Left ventricle myocardium inferior (tissue), 1 donor: ENCODE data around the gene NECTIN4. TPM values are rescaled to one million over a fixed set of nuclear protein-coding genes. Genes with fewer than 3 reads are reported as not detected.
"Not testable (repeated sequence)": the region's sequence is repeated elsewhere in the genome, so short reads cannot be mapped to it uniquely, and the experiment has no call there.

ENCODE experiments used
- DNase-seq: peaks from one replicate; pipeline ENCODE4 v3.0.0-alpha.2; 2020
- H3K27ac ChIP-seq: fragments of 200-600 bp; replicated peaks from 2 replicates; pipeline ENCODE4 v1.8.0; 2021
- H3K27me3 ChIP-seq: fragments of 200-600 bp; 2 replicates; pipeline ENCODE4 v1.8.0; 2021; ENCODE audit warnings: low read depth
- H3K36me3 ChIP-seq: fragments of 200-600 bp; 2 replicates; pipeline ENCODE4 v1.8.0; 2021
- H3K4me1 ChIP-seq: fragments of 200-600 bp; 2 replicates; pipeline ENCODE4 v1.8.0; 2021
- H3K4me3 ChIP-seq: fragments of 200-600 bp; 2 replicates; pipeline ENCODE4 v1.8.0; 2021; ENCODE audit warnings: mild to moderate bottlenecking, moderate library complexity
- H3K9me3 ChIP-seq: fragments of 200-600 bp; replicated peaks from 2 replicates; pipeline ENCODE4 v1.8.0; 2021
- CTCF ChIP-seq: fragments of 200-600 bp; IDR thresholded peaks from 2 replicates; pipeline ENCODE4 v1.8.0; 2021; ENCODE audit warnings: antibody characterized with exemption, mild to moderate bottlenecking, borderline replicate concordance
- intact Hi-C: fragments of 100-400 bp; cut with micrococcal nuclease; formaldehyde crosslinking; loops from one replicate; pipeline ENCODE4 v1.11.0; 2022
- total RNA-seq: library from RNA; stranded (reverse); fragmentation: NEBNext Ultra II Directional; extraction: Animal tissue kit (Norgen Biotek cat#: 25700); gene quantifications from one replicate; pipeline ENCODE4 v1.2.1, GENCODE V29; 2021
- donor health status: DM: no; HTN: yes; CAD: no; lungs with severe emphysema.

NECTIN4 gene
- total RNA-seq, 1 donor from 2014 or later: not detected

GRCh38 chr1:161037661-161038522 is 51.5 kb downstream of the NECTIN4 start:
- Histone ChIP-seq H3K4me1 (peaks cover 19% of the 10 kb centered on the region), H3K27me3 (no peaks in the 10 kb centered on the region), H3K27ac (no peak overlapping the region), H3K9me3 (no peaks in the 10 kb centered on the region), H3K36me3 (peaks cover 46% of the 10 kb centered on the region), H3K4me3 (peak overlapping the region; percentile 68)
- no peak for DNase-seq
- intact Hi-C loops: no loop called here
- no peak for TF ChIP-seq CTCF

- Histone ChIP-seq H3K36me3 (peaks cover 8% of the 10 kb centered on the region), H3K27ac (no peak overlapping the region), H3K4me3 (no peak overlapping the region), H3K27me3 (no peaks in the 10 kb centered on the region), H3K4me1 (peaks cover 20% of the 10 kb centered on the region), H3K9me3 (no peaks in the 10 kb centered on the region)
- DNase-seq: no peak
- intact Hi-C loops: no loop called here
- no peak for TF ChIP-seq CTCF
Observed at GRCh38 chr1:161033751-161034150, 55.6 kb downstream of the NECTIN4 start.

- Histone ChIP-seq H3K9me3 (no peaks in the 10 kb centered on the region), H3K27ac (no peak overlapping the region), H3K27me3 (no peaks in the 10 kb centered on the region), H3K4me1 (peaks cover 12% of the 10 kb centered on the region), H3K36me3 (peaks cover under 1% of the 10 kb centered on the region), H3K4me3 (no peak overlapping the region)
- intact Hi-C loops: no loop called here
- no peak for TF ChIP-seq CTCF
- no peak for DNase-seq
Observed at GRCh38 chr1:161032409-161032808, 56.9 kb downstream of the NECTIN4 start.

GRCh38 chr1:161031874-161032273 is 57.5 kb downstream of the NECTIN4 start:
- intact Hi-C loops: no loop called here
- TF ChIP-seq CTCF: no peak
- peaks cover 12% of the 10 kb centered on the region for H3K4me1 ChIP-seq

GRCh38 chr1:161029466-161029865 is 59.9 kb downstream of the NECTIN4 start:
- H3K36me3 ChIP-seq, H3K27ac ChIP-seq, H3K4me3 ChIP-seq, H3K9me3 ChIP-seq, intact Hi-C loops, H3K27me3 ChIP-seq, DNase-seq: not testable (repeated sequence)
- H3K4me1 ChIP-seq: peaks cover 12% of the 10 kb centered on the region

More at GRCh38 chr1:161031874-161032273, 57.5 kb downstream of the NECTIN4 start:
- no peak overlapping the region for H3K27ac ChIP-seq
- H3K4me3 ChIP-seq: no peak overlapping the region
- no peaks in the 10 kb centered on the region for H3K36me3 ChIP-seq
- H3K9me3 ChIP-seq: no peaks in the 10 kb centered on the region
- H3K27me3 ChIP-seq: no peaks in the 10 kb centered on the region
- DNase-seq: no peak

- H3K9me3 ChIP-seq, intact Hi-C loops, H3K4me1 ChIP-seq, DNase-seq, H3K27ac ChIP-seq, H3K36me3 ChIP-seq, H3K27me3 ChIP-seq, H3K4me3 ChIP-seq: not testable (repeated sequence)
Observed at GRCh38 chr1:161026954-161027353, 62.4 kb downstream of the NECTIN4 start.

- H3K4me3 ChIP-seq, H3K27ac ChIP-seq, intact Hi-C loops, H3K27me3 ChIP-seq, H3K36me3 ChIP-seq, DNase-seq, H3K9me3 ChIP-seq: not testable (repeated sequence)
- peaks cover 39% of the 10 kb centered on the region for H3K4me1 ChIP-seq
Observed at GRCh38 chr1:161022432-161022831, 66.9 kb downstream of the NECTIN4 start.
